GM18873 (cell line): ENCODE results near the gene IRX2.

Experiments
- ATAC-seq: cut with Tn5 transposase; IDR thresholded peaks from one replicate; pipeline ENCODE4 v1.9.1; 2021; ENCODE audit warnings: mild to moderate bottlenecking, moderate library complexity, moderate number of reproducible peaks; ENCODE audit not compliant: unreplicated experiment, low FRiP score

The IRX2 gene

DNA sequence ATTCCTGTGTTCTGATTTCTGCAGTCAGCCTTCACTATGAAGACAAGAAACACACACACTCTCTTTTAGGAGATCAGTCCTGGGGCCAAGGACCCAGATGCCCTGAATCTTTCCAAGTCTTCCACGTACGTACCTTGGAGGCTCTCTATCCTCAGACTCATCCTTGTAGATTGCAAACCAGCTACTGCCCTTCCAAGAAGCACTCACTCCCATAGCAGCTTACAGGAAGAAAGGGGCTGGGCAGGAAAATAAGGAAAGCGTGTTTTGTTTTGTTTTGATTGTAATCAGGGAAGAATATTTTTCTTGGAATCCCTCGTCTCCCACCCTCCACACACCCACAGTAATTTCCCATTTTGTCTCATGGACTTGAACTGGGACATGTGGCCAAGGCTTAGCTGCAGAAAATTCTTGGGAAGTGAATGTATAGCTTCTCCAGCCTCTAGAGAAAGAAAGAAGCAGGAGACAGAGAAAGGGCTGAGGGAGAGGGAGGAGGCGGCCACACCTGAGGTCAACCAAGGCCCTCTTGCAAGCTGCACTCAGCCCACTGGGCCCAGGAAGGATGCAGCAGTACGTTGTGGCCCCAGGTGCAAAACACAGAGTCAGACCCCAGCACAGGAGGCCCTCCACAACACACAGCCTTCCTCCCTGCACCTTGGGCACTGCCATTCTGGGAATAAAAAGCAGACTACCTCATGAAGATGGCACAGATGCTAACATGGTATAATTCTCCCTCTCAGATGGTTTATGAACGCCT is 29.9 kb downstream of the IRX2 start:
- ATAC-seq = no peak

DNA sequence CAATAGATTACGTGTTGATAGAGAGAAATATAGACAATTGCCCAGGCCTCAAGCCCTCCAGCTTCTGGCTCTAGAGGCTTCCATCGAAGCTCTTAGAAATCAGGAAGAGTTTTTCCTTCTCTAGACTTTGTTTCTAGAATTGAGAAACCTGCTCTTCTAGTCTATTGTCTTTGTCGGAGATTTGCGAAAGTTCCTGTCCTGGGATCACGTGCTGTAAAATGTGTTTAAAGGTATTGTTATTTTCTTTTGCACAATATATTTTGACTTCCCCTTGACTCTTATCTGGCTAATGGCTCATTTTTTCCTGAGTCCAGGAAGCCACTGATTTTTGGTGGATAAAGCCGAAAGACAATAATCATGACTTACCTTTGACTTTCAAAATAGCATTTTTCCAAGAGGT is 32.1 kb downstream of the IRX2 start:
- no peak for ATAC-seq

DNA sequence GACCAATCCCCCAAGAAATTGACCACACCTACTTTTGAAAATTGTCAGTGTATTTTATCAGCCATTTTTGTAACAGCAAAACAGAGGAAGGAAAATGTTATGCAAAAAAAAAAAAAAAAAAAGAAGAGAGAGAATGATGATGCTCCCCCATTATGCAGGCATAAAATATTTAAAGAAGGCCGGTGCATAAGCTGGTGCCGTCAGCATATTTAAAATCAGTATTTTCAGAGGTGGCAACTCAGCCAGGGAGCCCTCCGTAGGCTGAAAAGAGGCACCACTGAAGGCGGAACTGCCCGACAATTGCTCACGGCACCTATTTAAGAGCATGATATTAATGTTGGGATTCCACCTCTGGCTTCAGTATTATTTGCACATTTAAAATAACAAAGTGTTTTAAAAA is 33.4 kb downstream of the IRX2 start:
- ATAC-seq = no peak

DNA sequence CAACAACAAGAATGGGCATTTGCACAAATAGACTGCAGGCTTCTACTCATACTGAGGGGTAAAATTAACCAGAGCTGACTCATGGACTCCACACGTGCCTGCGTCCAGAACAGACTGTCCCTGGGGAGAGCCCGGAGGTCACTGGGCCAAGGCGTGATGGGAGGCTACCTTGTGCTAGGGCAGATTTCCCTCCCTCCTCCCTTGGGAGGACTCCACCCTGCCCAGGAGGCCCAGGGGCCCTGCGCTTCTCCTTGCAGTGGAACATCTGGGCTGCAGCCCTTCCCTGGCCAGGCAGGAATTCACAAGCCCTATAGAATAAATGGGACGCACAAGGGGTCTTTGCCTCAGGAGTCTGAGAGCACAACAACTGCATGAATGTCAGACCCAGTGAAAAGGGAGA is 35.6 kb downstream of the IRX2 start:
- ATAC-seq = no peak

DNA sequence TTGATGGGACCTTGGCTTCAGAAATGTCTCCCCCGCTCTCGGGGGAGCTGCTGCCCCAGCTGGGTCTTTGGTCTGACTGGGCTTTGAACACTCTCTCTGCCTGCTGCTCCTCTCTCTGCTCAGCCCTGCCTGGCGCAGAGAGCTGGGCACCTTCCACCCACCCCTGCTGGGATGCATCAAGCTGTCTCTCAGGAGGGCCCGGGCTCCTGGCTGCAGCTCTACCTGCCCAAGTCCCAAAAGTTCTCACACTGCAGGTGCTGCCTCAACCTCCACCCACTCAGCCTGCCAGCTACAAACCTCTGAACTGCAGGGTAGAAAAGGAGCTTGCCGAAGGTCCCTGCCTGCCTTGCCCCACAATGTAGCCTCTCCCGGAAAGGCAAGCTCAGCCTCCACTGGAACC is 36.7 kb downstream of the IRX2 start:
- no peak for ATAC-seq

GRCh38 chr5:2714026-2714425 is 37.5 kb downstream of the IRX2 start:
- no peak for ATAC-seq

DNA sequence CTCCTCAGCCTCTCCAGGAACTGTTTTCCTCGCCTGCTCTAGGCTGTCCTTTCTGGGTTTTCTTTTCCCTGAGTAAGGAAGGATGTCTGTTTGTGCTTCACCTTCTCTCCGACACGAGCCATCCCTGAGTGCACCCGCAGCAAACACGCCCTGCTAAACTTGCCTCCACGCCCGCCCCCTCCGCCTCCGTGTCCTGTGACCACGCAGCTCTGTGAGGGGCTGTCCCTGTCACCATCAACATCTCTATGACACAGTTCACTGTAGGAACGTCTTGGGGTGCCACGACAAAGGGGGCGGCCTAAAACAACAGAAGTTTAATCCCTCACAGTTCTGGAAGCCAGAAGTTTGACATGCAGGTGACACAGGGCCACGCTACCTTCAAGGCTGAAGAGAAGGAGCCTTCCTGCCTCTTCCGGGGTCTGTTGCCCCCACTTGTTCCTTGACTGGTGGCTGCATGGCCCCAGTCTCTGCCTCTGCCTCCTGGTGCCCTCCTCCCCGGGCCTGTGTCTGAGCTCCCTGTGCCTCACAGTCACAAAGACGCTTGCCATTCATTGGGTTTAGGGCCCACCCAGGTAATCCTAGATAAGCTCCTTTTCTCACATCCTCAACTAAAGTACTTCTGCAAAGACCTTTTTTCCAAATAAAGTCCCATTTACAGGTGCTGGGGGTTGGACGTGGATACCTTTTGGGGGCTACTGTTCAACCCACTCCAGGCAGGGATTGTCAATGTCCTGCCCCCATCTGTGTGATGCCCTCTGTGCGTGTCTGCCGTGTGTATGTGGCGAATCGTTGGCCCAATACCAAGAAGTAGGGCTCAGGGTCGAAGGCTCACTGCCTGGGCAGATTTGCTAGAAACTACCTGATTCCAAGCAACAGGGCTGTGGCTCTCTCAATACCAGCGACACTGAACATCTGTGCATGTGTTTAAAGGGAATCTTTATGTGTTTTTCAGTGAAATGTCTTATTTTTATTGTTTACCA is 39.7 kb downstream of the IRX2 start:
- no peak for ATAC-seq

DNA sequence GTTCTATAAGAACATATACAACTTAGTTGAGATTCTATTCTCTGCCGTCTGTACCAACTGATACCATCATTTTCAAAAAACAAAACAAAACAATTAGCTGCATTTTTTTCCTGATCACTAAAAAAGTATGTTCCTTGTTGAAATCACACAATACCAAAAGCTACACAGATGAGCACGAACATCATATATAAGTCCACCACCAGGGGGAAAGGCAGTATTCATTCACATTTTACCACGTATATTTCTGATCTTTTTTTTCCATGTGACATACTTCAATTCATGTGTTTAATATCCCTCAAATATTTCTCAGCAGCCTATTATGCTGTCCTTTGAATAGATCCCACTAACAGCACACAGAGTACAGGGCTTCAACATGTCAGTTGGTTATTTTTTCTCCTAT is 40.6 kb downstream of the IRX2 start:
- ATAC-seq = no peak

DNA sequence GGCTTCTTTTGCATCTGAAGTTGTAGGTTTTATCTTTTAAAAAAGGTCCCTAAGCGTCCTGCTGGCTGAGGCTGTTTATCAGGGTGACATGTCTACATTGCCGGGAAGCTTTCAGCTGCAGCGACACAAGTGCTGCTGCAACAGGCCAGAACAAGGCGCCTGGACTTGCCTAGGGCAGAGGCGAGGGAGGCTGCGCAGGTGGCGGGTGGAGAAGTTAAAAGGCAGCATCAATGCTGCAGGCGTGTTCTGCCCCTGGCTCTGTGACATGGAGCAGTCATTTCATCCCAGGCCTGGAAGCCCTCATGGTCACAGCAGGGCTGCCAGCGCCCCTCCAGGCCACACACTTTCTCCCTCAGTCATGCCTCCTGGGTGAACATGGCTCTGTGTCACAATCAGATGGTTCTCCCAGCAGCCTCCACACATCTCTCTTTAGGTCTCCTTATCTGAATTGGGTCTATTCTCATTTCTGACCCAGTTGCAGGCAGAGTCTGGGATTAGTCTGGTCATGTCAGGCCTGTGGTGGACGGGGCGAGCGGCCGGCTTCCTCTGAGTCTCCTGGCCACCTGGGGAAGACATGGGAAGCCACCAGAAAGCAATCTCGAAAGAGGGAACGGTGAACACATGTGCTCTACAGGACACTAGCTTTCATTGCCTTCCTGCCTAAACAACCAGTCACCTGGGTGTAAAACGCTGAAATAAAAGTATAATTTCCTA is 41.3 kb downstream of the IRX2 start:
- ATAC-seq = no peak

GRCh38 chr5:2708751-2709150 is 42.7 kb downstream of the IRX2 start:
- no peak for ATAC-seq

DNA sequence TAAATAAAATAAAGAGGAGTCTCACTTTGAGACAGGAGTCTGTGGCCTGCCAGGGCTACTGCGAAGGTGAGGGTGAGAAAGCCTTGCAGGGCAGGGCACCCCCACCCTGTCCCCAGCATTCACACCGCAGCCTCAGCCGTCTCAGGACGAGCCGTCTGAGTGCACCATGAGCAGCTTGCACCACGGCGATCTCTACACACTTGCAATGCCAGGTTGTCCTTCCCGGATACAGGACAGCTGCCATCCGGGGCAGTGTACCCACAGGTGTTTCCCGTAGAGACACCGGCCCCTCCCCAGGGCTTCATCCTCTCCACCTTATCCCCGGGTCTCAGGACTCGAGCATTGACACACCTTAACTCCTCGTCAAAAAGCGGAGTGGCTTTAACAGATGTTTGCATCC is 43.3 kb downstream of the IRX2 start:
- ATAC-seq = no peak

GRCh38 chr5:2705861-2706260 is 45.6 kb downstream of the IRX2 start:
- no peak for ATAC-seq

GRCh38 chr5:2704806-2705645 is 46.5 kb downstream of the IRX2 start:
- ATAC-seq = no peak

DNA sequence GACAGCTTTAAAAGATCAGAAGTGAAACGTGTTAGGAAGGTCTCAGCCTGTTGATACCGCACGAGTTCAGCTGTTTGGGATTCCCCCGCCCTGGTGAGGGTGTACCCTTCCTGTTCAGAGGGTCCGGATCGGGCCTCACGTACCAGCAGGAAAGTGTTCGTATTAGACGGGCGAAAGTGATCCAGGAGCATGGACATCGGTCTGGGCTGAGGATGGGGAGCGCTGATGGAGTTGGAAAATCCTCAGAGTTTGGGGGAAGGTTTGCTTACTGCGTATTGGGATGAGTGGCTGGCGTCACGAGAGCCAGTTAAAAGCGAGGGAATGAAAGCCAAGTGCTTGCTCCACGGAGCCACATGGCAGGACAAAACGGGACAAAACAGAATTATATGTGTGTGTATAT is 47.4 kb downstream of the IRX2 start:
- no peak for ATAC-seq

DNA sequence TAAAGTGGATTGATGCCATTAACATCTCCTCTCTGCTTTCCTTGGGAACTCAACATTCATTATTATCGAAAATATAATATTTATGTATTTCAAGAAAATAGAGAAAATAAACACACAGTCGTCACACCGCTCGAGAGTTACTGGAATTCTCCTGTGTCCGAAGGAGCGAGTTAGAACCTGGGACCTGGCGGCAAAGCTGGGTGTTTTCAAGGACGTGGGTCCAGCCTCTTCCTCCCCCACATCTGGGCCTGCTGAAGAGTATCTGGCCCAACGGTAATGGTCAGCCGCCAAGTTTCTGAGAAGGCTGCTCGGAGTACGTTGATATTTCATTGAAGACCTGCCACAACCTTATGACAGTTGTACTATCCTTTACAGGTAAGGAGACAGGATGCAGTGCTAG is 47.9 kb downstream of the IRX2 start:
- ATAC-seq = no peak

GRCh38 chr5:2703041-2703440 is 48.4 kb downstream of the IRX2 start:
- no peak for ATAC-seq

- ATAC-seq = no peak
These were observed 49.2 kb downstream of the IRX2 start for GRCh38 chr5:2702096-2702879.

- ATAC-seq = no peak
These were observed 49.9 kb downstream of the IRX2 start for GRCh38 chr5:2701592-2701991.

DNA sequence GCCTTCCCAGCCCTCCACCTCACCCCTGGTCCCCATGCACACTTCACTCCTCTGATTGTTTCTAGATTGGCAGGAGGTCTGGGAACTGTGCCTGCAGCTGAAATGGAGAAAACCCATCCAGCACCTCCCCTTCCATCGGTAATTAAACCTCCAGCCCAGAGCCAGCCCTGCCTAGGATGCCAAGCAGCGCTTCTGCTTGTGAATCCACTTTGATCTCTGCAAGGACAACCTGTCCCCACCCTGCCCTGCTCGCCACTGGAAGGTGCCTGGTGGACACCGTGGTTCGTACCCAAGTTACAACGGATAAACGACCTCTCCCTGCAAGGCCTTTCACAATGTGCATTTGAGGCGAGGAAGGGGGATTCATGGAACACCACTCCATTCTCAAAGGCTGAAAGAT is 50.6 kb downstream of the IRX2 start:
- ATAC-seq = no peak
